Bronchial epithelial cell (primary cell): ENCODE data around the gene ANKRD9. TPM values are rescaled to one million over a fixed set of nuclear protein-coding genes. Genes with fewer than 3 reads are reported as not detected.

ENCODE experiments used
- DNase-seq: peaks from one replicate; pipeline ENCODE4 v3.0.0-alpha.2; 2010; ENCODE audit warnings: low read depth
- FAIRE-seq: peaks from 2 replicates; lab custom pipeline; 2011; peaks lifted over from hg19 to GRCh38; lab: Jason Lieb, UNC
- H3K27me3 ChIP-seq: 2 replicates; pipeline ENCODE4 v1.5.1; 2011; ENCODE audit warnings: low read length; ENCODE audit not compliant: control insufficient read depth, insufficient read depth
- H3K36me3 ChIP-seq: 2 replicates; pipeline ENCODE4 v1.5.1; 2011; ENCODE audit warnings: low read length; ENCODE audit not compliant: control insufficient read depth, insufficient read depth
- H3K4me3 ChIP-seq: 2 replicates; pipeline ENCODE4 v1.5.1; 2011; ENCODE audit warnings: mild to moderate bottlenecking, low read depth, low read length, control low read depth
- CTCF ChIP-seq: IDR thresholded peaks from 2 replicates; pipeline ENCODE4 v1.5.1; 2011; ENCODE audit warnings: mild to moderate bottlenecking, moderate library complexity, low read length, control low read depth, inconsistent platforms; ENCODE audit not compliant: insufficient read depth, severe bottlenecking
- total RNA-seq: library from RNA; depleted of rRNA; stranded (reverse); fragments of >200 nt; gene quantifications from 2 replicates; pipeline ENCODE4 v1.2.1, GENCODE V29; 2014

Gene ANKRD9
- total RNA-seq, 1 donor from 2014 or later: 34.8 TPM

DNA sequence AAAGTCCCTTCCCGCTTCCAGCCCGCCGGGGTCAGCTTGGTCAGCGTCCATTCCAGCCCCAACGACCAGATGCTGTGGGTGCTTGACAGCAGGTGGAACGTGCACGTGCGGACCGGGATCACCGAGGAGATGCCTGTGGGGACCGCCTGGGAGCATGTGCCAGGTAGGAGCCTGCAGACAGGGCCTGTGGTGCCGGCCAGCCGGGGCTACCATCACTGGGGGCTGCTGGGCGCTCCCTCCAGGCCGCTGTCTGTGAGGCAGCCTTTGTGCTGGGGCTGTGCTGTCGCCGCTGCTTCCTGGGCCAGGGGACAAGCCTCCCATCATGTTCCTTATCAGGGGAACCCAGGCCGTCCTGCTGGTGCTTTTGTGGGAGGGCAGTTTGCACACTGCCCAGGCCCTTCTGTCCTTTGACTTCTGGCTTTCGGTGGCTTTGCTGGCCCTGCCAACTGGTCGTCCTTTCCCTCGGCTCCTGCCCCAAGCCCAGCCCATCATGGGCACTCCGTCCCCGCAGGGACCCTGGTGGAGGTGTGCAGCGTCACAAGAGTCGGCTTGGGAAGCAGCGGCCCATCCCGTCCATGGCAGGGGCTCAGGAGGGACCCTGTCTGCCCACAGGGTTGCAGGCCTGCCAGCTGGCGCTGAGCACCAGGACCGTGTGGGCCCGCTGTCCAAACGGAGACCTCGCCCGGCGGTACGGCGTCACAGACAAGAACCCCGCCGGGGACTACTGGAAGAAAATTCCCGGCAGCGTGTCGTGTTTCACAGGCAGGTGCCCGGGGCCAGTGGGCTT is 12.4 kb downstream of the ANKRD9 start:
- TF ChIP-seq CTCF: no peak
- FAIRE-seq (no peak), DNase-seq (no peak)
- H3K4me3 ChIP-seq: no peak overlapping the region
- H3K27me3 ChIP-seq: no peaks in the 10 kb centered on the region
- H3K36me3 ChIP-seq: peaks cover 9% of the 10 kb centered on the region

DNA sequence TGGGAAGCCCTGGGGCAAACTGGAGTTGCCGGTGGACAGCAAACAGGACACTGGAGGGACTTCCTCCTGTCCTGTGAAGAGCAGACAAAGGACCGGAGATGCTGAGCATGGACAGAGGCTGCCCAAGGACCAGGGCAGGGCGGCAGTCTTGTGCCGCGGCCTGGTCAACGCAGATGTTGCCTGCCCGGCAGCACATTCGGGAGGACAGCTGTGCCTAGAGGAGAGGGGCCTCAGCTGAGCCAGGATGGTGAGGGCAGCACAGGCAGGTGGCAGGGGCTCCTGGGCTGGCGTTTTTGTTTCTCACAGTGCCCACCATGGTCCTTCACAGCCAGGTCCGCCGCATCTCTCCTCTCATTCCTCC is 13.3 kb downstream of the ANKRD9 start:
- Histone ChIP-seq H3K36me3 (peaks cover 9% of the 10 kb centered on the region), H3K27me3 (no peaks in the 10 kb centered on the region), H3K4me3 (no peak overlapping the region)
- FAIRE-seq: no peak
- TF ChIP-seq CTCF: no peak
- no peak for DNase-seq

GRCh38 chr14:102495491-102496330 is 13.9 kb downstream of the ANKRD9 start:
- Histone ChIP-seq H3K4me3 (no peak overlapping the region), H3K36me3 (peaks cover 9% of the 10 kb centered on the region), H3K27me3 (no peaks in the 10 kb centered on the region)
- DNase-seq (no peak), FAIRE-seq (no peak)
- TF ChIP-seq CTCF: no peak

GRCh38 chr14:102493585-102493984 is 16.0 kb downstream of the ANKRD9 start:
- Histone ChIP-seq H3K36me3 (peaks cover 6% of the 10 kb centered on the region), H3K27me3 (no peaks in the 10 kb centered on the region), H3K4me3 (no peak overlapping the region)
- TF ChIP-seq CTCF: no peak
- DNase-seq (no peak), FAIRE-seq (no peak)

DNA sequence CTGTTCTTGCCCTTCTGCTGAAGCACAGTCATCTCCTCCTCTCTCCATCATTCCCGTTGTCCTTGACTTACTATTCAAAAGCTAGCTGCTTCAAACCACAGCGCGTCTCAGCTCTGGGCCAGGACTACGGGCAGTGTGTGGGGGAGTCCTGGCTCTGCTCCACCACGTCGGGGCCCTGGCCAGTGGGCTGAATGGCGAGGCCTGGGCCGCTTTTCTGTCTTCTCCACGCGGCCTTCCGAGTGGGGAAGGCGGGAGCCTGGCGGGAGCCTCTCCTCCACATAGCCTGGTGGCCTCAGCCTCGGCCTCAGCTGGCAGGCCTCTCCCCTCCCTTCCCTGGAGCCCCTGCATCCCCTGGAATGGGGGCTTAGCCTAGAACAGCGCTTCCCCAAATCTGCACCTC is 16.5 kb downstream of the ANKRD9 start:
- Histone ChIP-seq H3K4me3 (no peak overlapping the region), H3K27me3 (no peaks in the 10 kb centered on the region), H3K36me3 (peaks cover 5% of the 10 kb centered on the region)
- FAIRE-seq (no peak), DNase-seq (no peak)
- no peak for TF ChIP-seq CTCF
